Spleen (tissue), 7 donors: ENCODE data around the gene PSD2.

Experiments used
- POLR2A ChIP-seq, 3 donors: fragments of 450-650 bp; IDR thresholded peaks; one replicate each; pipeline ENCODE4 v1.5.1; 2017; ENCODE audit warnings: antibody characterized with exemption in 3 of 3, mild to moderate bottlenecking in 1 of 3
- POLR2AphosphoS5 ChIP-seq, 3 donors: sonication (generic); formaldehyde crosslinking; IDR thresholded peaks; one replicate each; pipeline ENCODE4 v1.5.1; 2017; ENCODE audit warnings: antibody characterized with exemption in 3 of 3
- TF ChIP-seq, protein P1 (sequence below), 11 experiments: fragments of 200-600 bp in 7 of 11; fragments of 450-650 bp in 4 of 11; sonication (generic) in 4 of 11; IDR thresholded peaks in 8 of 11; conservative IDR thresholded peaks in 3 of 11; 1 replicate in 7 of 11; 2 replicates in 4 of 11; pipeline versions ENCODE4 v1.4.0 to v1.8.0; 2016 to 2021; ENCODE audit warnings: antibody characterized with exemption in 11 of 11, inconsistent platforms in 4 of 11, mild to moderate bottlenecking in 1 of 11
- donor health status: DM: no; HTN: no; CAD: no; lungs with moderate emphysema.
- donor health status: DM: no; HTN: no; CAD: no.
- donor health status: DM: no; HTN: no; CAD: no.

GRCh38 chr5:139864716-139865483 lies 69.3 kb downstream of the PSD2 start:
- TF ChIP-seq, protein P1, sequence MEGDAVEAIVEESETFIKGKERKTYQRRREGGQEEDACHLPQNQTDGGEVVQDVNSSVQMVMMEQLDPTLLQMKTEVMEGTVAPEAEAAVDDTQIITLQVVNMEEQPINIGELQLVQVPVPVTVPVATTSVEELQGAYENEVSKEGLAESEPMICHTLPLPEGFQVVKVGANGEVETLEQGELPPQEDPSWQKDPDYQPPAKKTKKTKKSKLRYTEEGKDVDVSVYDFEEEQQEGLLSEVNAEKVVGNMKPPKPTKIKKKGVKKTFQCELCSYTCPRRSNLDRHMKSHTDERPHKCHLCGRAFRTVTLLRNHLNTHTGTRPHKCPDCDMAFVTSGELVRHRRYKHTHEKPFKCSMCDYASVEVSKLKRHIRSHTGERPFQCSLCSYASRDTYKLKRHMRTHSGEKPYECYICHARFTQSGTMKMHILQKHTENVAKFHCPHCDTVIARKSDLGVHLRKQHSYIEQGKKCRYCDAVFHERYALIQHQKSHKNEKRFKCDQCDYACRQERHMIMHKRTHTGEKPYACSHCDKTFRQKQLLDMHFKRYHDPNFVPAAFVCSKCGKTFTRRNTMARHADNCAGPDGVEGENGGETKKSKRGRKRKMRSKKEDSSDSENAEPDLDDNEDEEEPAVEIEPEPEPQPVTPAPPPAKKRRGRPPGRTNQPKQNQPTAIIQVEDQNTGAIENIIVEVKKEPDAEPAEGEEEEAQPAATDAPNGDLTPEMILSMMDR (IDR thresholded peaks at IDR 0.05 in 8 of 11, conservative IDR thresholded peaks at IDR 0.05 in 3 of 11): no peak
- TF ChIP-seq POLR2A (IDR thresholded peaks at IDR 0.05) (no peak), POLR2AphosphoS5 (IDR thresholded peaks at IDR 0.05) (no peak)
